Stimulated activated CD8-positive, alpha-beta memory T cell treated with anti-CD3 and anti-CD28 coated beads, Interleukin-12 subunit alpha, Interleukin-12 subunit beta, amount 100 ng/mL, for 4 hours (primary cell): ENCODE measurements around the gene MCM8.

Experiments
- DNase-seq: peaks from one replicate; pipeline ENCODE4 v3.0.0-alpha.2; 2020; ENCODE audit warnings: low read depth

The MCM8 gene

DNA sequence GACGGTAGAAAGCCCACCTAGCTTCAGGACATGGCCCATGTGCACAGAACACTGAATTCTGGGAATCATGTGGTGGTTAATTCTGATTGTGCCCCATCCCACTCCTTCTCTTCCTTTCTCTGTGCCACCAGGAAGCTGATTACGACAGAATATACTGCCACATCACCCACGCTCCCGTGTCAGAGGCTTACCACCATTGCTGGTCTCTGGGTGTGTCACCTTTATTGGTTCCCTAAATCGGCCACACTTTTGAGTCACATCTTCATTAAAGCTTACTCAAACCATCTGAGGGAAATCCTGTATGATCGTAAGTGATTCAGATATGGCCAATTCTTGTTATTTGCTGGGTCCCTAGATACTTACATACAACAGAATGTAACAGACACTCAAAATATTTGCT is 3.2 kb upstream of the MCM8 start:
- DNase-seq = no peak

DNA sequence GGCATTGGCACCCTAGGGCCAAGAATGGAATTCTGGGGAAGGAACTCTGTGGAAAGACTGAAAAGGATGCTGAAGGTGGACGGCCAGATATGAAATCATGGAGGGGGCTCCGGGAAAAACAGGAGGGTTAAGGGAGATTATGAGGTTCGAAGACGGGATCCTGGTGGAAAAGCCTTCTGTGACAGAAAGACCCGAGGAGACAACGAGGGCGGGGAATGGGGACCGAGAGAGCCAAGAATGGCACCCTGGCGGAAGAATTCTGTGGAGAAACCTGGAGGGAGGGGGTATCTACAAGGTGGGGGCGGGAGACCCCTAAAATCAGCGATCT is 545 bp upstream of the MCM8 start:
- DNase-seq = no peak

DNA sequence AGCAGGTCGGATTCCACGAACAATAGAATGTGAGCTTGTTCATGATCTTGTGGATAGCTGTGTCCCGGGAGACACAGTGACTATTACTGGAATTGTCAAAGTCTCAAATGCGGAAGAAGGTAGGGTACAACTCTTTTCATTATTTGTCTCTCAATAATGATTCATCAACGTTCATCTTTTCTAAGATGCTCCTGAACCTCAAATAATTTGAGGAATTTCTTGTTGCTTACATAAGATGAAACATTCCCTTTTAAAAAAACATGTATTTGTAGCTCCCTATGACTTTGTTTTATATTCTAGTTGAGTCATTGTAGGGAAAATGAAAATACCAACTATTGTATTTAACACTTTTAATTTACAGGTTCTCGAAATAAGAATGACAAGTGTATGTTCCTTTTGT is 17.0 kb downstream of the MCM8 start:
- DNase-seq = no peak

DNA sequence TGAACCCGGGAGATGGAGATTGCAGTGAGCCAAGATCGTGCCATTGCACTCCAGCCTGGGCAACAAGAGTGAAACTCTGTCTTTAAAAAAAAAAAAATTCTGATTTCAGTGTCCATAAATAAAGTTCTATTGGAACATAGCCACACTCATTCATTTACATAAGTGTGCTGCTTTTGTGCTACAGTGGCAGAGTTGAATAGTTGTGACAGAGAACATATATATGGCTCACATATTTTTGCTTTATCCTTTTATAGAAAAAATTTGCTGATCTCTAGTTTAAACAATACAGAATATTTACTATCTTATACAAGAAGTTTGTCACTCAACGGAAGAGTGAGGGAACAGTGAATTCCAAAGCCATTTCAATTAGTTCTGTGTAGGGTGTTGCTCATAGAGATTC is 18.0 kb downstream of the MCM8 start:
- DNase-seq = no peak

DNA sequence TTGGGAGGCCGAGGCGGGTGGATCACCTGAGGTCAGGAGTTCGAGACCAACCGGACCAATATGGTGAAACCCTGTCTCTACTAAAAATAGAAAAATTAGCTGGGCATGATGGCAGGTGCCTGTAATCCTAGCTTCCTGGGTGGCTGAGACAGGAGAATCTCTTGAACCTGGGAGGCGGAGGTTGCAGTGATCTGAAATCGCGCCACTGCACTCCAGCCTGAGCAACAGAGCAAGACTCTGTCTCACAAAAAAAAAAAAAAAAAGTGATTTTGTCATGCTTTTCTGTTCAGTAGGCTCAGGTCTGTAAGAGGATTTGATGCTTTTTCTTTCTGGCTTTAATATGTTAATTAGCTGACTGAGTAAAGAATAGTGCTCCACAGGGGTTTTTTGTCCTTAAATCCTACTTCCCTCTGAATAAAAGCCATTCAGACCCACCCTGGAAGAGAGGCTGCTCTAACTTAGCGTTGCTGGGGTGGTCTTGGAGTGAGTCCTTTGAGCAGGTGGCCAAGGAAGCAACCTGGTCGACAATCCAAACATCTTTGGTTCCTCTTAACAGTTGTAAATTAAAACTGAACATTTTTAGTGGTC is 19.0 kb downstream of the MCM8 start:
- DNase-seq = no peak

DNA sequence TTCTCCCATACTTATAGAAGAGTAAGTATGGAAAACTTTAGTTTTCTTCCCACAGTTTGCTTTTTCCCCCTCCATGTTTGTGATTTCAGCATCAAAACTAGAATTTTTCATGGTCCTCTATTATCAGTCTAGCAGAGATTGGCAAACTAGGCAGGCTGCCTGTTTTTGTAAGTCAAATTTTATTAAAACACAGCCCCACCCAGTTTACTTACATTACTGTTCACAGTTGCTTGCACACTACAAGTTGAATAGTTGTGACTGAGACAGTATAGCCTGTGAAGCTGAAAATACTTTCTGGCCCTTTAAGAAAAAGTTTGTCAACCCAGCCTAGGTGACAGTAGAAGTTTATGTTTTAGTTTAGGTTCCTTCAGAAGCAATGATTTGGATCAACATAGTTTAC is 19.5 kb downstream of the MCM8 start:
- DNase-seq = no peak

DNA sequence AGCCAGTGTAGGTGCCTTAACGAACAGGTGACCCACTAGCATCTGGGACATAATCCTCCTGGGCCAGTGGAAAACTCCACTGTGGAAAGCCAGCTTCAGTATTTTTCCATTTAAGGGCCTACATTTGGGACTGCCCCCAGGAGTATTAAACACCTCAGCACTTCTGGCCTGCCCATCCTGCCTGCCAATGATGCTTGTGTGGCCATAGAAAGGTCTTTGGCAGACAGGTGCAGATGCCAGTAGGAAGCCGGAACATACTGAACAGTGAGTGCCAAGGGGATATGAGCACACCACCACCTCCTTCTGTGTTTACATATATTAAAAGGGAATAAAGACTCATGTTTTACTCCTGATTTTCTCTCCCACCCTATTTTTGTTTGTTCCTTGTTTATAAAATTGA is 19.9 kb downstream of the MCM8 start:
- DNase-seq = no peak

DNA sequence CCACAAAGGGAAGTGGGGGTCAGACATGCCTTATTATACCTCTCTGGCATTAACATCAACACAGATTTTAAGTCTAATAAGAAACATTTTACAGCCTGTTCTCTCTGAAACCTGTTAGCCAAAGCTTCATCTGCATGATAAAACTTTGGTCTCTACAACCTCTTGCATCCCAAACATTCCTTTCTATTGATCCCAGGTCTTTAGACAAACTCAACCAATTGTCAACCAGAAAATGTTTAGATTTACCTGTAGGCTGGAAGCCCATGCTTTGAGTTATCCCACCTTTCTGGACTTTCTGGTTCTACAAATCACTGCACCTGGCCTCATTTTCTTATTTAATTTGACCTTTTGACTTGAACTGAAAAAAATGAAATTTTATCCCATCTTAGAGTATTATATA is 20.8 kb downstream of the MCM8 start:
- DNase-seq = no peak

DNA sequence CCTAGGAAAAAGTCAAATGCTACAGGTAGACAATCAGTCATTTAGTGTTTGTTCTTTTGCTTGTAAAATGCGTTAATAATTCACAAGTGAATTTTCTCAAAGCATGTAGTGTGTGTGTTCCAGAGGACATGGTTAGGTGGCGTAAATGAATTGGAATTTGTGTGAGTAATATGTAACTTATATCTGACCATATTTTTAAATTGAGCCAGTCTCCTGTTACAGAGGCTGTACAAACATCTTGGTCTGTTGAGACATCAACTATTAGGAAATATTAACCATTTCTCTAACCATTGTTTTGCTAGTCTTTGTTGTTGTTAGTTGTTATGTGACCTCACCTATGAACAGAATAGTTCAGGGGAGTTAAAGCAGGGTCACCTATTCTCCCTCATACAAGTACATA is 22.7 kb downstream of the MCM8 start:
- DNase-seq = no peak

DNA sequence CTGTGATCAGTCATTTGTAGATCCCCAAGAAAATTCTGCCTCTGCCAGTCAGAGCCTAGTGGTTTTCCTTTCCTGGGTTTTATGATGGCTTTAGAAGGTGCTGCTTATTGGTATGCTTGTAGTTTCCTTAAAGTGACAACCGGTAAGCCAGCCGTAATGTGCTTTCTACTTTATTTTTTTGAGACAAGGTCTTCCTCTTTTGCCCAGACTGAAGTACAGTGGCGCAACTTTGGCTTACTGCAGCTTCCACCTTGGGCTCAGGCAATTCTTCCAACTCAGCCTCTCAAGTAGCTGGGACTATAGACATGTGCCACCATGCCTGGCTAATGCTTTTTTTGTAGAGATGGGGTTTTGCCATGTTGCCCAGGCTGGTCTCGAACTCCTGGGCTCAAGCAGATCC is 23.5 kb downstream of the MCM8 start:
- no peak for DNase-seq

DNA sequence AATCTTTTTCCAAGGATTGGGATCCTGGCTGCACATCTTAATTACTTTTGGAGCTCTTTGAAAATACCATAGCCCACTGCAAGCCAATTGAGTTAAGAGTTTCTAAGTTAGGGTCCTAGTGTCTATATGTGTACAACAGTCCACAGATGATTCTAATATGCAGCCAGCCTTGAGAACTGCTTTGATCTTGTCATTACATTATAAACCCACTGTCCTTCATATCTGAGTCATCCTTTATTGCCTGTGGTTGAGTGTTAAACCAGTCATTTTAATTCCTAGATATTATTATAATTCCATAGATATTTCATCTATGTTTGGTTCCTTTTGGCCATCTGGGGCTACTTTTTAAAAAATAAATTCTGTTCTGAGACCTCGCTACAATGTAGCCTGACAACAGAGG is 24.1 kb downstream of the MCM8 start:
- DNase-seq = no peak

DNA sequence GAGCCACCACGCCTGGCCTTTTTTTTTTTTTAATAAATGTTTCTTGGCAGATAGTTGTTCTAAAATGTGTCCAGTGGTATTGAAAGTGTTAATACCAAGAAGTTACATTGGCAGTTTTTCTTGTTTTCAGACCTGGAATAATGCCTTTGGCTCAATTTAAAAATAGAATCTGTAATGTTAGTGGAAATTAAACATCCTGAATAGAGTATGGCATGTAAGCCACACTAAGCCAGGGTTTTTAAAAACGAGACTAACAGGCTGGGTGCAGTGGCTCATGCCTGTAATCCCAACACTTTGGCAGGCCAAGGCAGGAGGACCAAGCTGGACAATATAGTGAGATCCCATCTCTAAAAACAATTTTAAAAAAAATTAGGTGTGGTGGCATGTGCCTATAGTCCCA is 25.3 kb downstream of the MCM8 start:
- DNase-seq = no peak

DNA sequence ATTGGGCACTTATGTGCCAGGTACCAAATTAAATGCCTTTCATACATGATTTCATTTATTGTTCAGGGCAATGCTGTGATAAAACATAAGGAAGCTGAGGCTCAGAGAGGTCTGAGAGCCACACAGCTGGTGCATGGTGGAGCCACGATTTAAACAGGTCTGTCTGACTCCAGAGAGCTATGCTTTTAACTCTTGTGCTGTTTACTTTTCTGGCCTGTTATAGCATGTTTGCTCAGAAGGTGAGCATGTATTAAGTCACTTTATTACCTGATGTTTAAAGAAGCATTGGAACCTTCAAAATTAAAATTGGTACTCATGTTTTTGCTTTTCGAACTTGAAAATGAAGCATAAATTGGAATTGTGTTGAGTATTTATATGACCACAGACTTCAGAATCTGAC is 26.8 kb downstream of the MCM8 start:
- no peak for DNase-seq

DNA sequence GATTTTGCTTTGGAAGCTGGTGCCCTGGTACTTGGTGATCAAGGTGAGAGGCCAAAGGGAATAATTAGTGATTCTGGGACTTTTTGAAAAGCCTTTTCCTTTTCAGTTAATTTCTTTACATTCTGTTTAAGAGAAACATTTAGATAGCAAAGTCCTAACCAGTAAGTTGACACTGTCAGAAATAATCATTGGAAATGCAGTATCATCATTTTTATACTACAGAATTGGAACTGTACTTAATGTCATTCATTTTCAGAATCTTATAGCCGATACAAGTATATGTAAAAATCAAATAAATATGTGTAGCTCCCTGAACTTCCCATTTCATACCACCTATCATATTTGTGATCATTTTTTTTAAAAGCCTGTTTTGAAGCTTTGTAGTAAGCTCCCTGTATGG is 27.5 kb downstream of the MCM8 start:
- DNase-seq = no peak

DNA sequence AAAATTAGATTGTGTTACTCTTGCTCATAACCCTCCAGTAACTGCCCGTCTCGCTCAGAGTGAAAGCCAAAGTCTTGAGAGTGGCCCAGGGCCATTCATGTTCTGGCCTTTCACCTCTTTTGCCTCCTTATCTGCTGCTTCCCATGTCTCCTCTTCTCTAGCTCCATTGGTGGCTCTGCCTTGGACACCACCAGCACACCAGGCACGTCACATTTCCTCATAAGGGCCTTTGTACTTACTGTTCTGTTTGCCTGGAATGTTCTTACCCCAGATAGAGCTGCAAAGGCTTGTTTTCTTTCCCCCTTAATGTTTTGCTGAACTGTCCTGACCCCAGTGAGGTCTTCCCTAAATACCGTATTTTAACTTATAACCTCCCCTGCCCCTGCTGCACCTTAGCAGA is 29.3 kb downstream of the MCM8 start:
- DNase-seq = no peak

DNA sequence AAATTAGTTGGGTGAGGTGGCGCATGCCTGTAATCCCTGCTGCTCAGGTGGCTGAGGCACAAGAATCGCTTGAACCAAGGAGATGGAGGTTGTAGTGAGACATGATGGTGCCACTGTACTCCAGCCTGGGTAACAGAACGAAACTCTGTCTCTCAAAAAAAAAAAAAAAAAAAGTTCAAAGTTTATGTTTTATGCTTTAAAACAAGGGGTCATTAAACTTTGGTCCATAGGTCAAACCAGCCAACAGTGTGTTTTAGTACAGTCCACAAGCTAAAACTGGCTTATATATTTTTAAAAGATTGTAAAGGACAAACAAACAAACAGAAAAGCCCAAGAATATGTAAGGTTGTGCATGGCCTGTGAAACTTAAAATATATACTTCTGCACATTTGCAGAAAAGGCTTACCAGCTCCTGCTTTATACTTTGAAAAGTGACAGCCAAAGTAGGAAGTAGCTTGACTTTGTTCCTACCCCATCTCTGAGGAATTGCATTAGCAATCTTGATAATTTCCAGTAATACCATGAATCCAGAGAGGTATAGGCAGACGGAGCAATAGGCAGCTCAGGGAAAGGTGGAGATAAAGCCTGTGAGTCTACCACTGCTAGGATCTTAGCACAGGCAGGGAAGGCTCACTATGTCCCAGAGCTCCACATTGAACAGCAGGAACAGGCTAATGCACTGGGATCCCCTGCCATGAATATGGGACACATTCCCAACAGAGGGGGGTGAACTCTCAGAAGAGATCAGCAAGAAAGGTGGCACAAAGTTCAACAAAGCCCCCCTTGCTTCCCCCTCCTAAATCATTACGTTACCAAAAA is 30.5 kb downstream of the MCM8 start:
- DNase-seq = no peak

DNA sequence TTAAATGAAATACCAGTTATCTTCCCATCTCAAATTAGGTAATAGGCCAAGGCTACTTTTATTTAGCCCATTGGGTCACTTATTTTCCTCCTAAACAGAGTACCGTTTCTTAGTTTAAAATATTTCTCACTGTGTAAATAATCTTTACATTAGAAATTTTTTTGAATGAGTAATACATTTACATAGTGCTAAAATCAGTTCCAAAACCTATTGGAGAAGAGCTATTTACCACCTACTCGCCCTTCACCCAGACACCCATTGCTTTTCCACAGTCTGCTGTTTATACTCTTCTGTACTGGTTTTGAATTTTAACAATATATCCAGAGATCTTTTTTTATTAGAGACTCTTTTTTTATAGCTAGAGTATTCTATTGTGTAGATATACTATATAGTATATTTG is 36.9 kb downstream of the MCM8 start:
- DNase-seq = no peak

DNA sequence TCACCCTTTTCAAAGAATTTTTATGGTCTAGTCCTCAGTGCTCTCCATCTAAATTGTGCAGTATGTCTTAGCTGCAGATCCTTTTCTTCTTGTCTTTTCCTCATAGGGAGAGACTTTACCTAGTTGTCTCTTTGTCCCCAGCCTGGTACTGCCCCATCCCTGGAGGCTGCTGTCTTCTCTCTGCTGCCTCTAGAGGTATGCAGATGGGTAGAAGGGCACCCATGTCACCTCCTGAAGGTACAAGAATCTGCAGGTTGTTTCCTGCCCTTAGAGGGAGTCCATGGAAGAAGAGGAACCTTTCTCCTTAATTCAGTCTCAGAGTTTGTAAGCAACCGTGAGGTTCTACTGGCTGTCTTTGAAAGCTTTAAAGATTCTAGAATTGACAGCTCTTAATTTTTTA is 39.1 kb downstream of the MCM8 start:
- no peak for DNase-seq

DNA sequence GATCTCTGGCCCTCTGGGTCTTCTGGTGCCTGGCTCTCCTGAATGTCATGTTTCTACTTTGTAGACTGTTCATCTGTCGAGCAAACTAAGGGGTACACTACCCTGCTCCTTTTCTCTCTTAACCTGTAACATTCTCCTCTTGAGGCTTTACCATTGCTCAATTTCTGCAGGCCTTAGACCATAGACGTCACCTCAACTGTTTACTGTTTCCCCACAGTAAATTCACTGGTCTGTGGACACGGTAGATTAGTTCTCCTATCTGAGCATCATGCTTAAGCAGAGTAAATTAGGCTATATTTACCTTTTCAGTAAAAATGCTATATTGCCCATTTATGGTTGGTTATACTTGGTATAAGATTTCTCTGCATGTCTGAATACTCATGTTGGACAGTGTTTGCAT is 40.5 kb downstream of the MCM8 start:
- no peak for DNase-seq

DNA sequence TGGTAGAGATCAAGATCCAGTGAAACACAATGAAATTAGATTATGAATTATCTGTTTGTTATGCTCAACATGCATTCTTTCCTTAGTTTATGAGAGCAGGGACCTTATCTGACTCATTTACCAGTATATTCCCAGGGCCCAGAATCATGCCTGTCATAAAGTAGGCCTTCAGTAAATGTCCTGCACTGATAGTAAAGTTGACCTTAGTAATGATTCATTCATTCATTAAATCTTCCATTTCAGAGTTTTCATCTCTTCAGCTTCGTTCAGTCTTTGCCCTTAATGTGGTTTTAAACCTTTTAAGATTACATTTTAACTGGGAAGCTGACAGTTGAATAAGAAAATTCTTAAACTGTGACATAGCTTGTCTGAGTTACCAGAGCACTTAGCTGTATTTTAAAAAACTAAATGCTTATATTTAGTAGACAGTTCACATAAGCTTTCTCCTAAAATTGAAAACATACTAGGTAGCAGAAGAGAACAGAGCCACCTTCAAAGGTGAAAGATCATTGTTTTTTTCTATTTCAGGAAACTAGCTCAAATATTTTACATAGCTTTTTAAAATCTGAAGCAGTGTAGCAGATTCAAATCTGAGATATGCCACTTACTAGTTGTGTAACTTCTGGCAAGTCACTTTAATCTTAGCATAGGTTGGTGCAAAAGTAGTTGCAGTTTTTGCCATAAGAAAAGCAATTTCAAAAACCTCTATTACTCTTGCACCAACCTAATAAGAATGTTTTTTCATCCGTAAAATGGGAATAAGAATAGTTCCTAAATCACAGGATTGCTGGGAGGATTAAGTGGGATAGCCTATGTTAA is 41.4 kb downstream of the MCM8 start:
- DNase-seq = no peak

DNA sequence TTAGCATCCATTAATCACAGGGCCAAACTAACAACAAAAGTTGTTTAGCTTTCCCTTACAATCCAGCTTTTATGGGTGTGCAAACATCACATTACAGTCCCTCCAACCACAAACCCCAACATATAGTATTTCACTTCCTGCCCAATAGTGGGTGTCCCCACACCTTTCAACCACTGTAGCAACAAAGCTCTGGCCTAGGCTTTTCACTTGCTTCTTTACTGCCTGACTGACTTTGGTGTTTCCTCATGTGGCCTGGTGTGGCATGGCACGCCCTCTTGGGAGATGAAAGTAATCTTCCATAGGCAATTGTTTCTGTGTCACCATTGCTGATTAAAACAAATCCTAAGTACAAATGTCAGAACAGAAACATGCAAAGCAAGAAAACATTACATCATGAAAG is 46.3 kb downstream of the MCM8 start:
- DNase-seq = peak; percentile 16

DNA sequence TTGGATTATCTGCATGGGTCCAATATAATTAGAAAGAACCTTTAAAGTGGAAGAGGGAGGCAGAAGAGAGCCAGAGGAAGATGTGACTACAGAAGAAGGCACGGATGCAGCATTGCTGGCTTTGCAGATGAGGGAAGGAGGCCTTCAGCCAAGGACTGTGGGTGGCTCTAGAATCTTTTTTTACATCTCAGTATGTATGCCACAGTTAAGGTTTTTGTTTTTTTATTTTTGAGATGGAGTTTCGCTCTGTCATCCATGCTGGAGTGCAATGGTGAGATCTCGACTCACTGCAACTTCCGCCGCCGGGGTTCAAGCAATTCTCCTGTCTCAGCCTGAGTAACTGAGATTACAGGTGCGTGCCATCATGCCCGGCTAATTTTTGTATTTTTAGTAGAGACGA is 49.3 kb downstream of the MCM8 start:
- DNase-seq = no peak

DNA sequence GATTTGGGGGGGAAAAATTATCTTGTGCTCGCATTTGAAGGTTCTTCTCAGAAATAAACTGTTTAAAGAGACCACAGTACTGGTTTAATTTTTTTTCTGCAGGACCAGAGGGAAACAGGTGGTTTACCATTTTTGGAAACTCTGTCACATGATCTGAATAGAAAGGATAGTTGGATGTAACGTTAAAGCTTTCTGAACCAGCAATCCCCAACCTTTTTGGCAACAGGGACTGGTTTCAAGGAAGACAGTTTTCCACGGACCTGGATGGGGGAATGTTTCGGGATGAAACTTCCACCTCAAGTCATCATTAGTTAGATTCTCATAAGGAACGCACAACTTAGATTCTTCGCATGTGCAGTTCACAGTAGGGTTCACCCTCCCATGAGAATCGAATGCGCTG is 50.4 kb downstream of the MCM8 start:
- no peak for DNase-seq

DNA sequence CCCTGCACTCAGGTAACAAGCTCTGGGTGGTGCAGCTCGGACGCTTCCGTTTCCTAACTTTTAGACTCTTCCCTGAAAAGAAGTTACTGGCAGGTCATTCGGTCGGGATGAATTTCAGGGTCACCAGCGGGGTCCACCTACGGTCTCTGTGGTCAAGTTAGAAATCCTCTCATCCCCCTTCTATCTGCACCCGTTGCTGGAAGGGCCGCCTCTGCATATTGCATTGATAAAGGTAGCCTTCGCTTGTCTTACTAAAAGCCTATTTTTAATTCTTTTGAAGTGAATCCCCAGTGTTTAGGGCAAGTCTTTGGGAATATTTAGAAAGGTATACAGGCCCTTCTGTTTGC is 56.1 kb downstream of the MCM8 start:
- DNase-seq = no peak
